GM12878 (cell line): ENCODE measurements around the gene CATSPER3. TPM values are rescaled to one million over a fixed set of nuclear protein-coding genes. Genes with fewer than 3 reads are reported as not detected.

Experiments used
- ATAC-seq: fragments of 200-7000 bp; cut with Tn5 transposase; 3 replicates; pipeline ENCODE4 v1.9.1; 2020; ENCODE audit warnings: mild to moderate bottlenecking, moderate library complexity
- BruUV-seq: library from RNA; stranded (reverse); fragments of 400-500 nt; replicated peaks from 2 replicates; lab custom pipeline; 2021; lab: Mats Ljungman, UMichigan
- CTCF ChIA-PET: fragments of 300-600 bp; sonication (Branson Sonifier 250); formaldehyde crosslinking; extraction: SDS; loops from one replicate; lab custom pipeline; 2021; ENCODE audit warnings: inconsistent platforms; lab: Yijun Ruan, JAX
- POLR2A ChIA-PET: fragments of 350-600 bp; formaldehyde crosslinking; extraction: SDS; loops from one replicate; lab custom pipeline; 2021; ENCODE audit warnings: inconsistent platforms; lab: Charles Lee
- RAD21 ChIA-PET: fragments of 300-600 bp; sonication (Branson Sonifier 250); formaldehyde crosslinking; loops from one replicate; lab custom pipeline; 2023; ENCODE audit warnings: antibody characterized with exemption; ENCODE audit not compliant: unreplicated experiment; lab: Charles Lee
- SMC1A ChIA-PET: fragments of 300-600 bp; sonication (Branson Sonifier 250); formaldehyde crosslinking; loops from one replicate; lab custom pipeline; 2023; ENCODE audit not compliant: unreplicated experiment, uncharacterized antibody; lab: Charles Lee
- DNase-seq: peaks from one replicate; pipeline ENCODE4 v3.0.0-alpha.2; 2011; ENCODE audit warnings: low read depth, low spot score
- FAIRE-seq: peaks from 3 replicates; lab custom pipeline; 2011; peaks lifted over from hg19 to GRCh38; lab: Jason Lieb, UNC
- H2AFZ ChIP-seq: 2 replicates; pipeline ENCODE4 v1.6.0; 2011; ENCODE audit warnings: low read depth, low read length, control low read depth; ENCODE audit not compliant: control insufficient read depth
- H3K27ac ChIP-seq: 2 replicates; pipeline ENCODE4 v1.5.1; 2011; ENCODE audit warnings: control low read depth; ENCODE audit not compliant: control insufficient read depth, insufficient read depth
- H3K27me3 ChIP-seq, 2 experiments: replicated peaks in 1 of 2; 2 replicates each; pipeline versions ENCODE4 v1.6.0 to v1.6.1; 2011; ENCODE audit warnings: low read length in 1 of 2; ENCODE audit not compliant: control insufficient read depth in 2 of 2, insufficient read depth in 2 of 2
- H3K36me3 ChIP-seq, 2 experiments: 2 replicates each; pipeline ENCODE4 v1.5.1; 2011; ENCODE audit warnings: low read length in 1 of 2; ENCODE audit not compliant: control insufficient read depth in 2 of 2, insufficient read depth in 2 of 2
- H3K4me1 ChIP-seq: 2 replicates; pipeline ENCODE4 v1.6.1; 2011; ENCODE audit warnings: mild to moderate bottlenecking, low read length, moderate library complexity, mixed read lengths; ENCODE audit not compliant: control insufficient read depth, insufficient read depth
- H3K4me2 ChIP-seq: 2 replicates; pipeline ENCODE4 v1.6.0; 2011; ENCODE audit warnings: control low read depth; ENCODE audit not compliant: control insufficient read depth, insufficient read depth
- H3K4me3 ChIP-seq: fragments of 200-600 bp; sonication (generic); 2 replicates; pipeline ENCODE4 v1.5.1; 2016
- H3K79me2 ChIP-seq: 2 replicates; pipeline ENCODE4 v1.6.0; 2011; ENCODE audit warnings: low read length; ENCODE audit not compliant: control insufficient read depth, insufficient read depth
- H3K9ac ChIP-seq: 2 replicates; pipeline ENCODE4 v1.8.0; 2011; ENCODE audit warnings: low read length, control low read depth, mixed read lengths; ENCODE audit not compliant: control insufficient read depth, insufficient read depth
- H3K9me3 ChIP-seq: replicated peaks from 3 replicates; pipeline ENCODE4 v1.5.1; 2011; ENCODE audit warnings: mild to moderate bottlenecking, low read length; ENCODE audit not compliant: control insufficient read depth, insufficient read depth
- H4K20me1 ChIP-seq: 2 replicates; pipeline ENCODE4 v1.6.0; 2011; ENCODE audit not compliant: control insufficient read depth, insufficient read depth
- DPF2 ChIP-seq: fragments of 450-650 bp; IDR thresholded peaks from 2 replicates; pipeline ENCODE4 v1.6.1; 2017; ENCODE audit warnings: mild to moderate bottlenecking
- ESRRA ChIP-seq: IDR thresholded peaks from 2 replicates; pipeline ENCODE4 v1.6.1; 2012; ENCODE audit warnings: mild to moderate bottlenecking, low read length, improper control_type of control experiment
- SUPT20H ChIP-seq: IDR thresholded peaks from 2 replicates; pipeline ENCODE4 v1.6.1; 2011; ENCODE audit warnings: low read depth, mild to moderate bottlenecking, low read length, moderate library complexity, borderline replicate concordance; ENCODE audit not compliant: control insufficient read depth
- TCF3 ChIP-seq: IDR thresholded peaks from 2 replicates; pipeline ENCODE4 v1.6.1; 2012; ENCODE audit warnings: low read depth, mild to moderate bottlenecking, low read length, borderline replicate concordance; ENCODE audit not compliant: insufficient read depth
- ZNF207 ChIP-seq: fragments of 450-650 bp; IDR thresholded peaks from 2 replicates; pipeline ENCODE4 v1.6.1; 2014; ENCODE audit warnings: antibody characterized with exemption, mild to moderate bottlenecking, borderline replicate concordance
- WGBS: methylation state at CpG from one replicate; pipeline ENCODE4 v1.1.6; 2016; ENCODE audit warnings: low lambda C conversion rate; ENCODE audit not compliant: insufficient replicate concordance, insufficient coverage; ENCODE audit errors: missing lambda C conversion rate; 5-methylcytosine and 5-hydroxymethylcytosine counted together
- in situ Hi-C: fragments of 300-500 bp; cut with MboI; formaldehyde crosslinking; loops from 9 replicates; pipeline ENCODE4 v1.14.3; 2018; ENCODE audit warnings: mixed read lengths
- intact Hi-C: fragments of 100-400 bp; cut with micrococcal nuclease; formaldehyde crosslinking; loops from one replicate; pipeline ENCODE4 v1.14.2; 2022; ENCODE audit not compliant: unreplicated experiment
- polyA plus RNA-seq, 11 experiments: library from polyadenylated mRNA; depleted of rRNA in 4 of 11; unstranded in 6 of 11; stranded (reverse) in 5 of 11; fragments of >200 nt; fragmentation: Nextera tagmentation in 4 of 11; fragmentation: Illumina TruSeq in 1 of 11; extraction: Ambion mirVana in 4 of 11; extraction: Trizol in 1 of 11; gene quantifications; 1 replicate in 1 of 11; 2 replicates in 10 of 11; pipeline versions ENCODE4 v1.2.1 to v1.2.3, GENCODE V29; 2011 to 2016; ENCODE audit warnings: inconsistent platforms in 2 of 11, missing spikeins in 2 of 11, low read depth in 1 of 11
- total RNA-seq, 4 experiments: library from RNA; depleted of rRNA in 3 of 4; stranded (reverse); fragments of >200 nt in 3 of 4; fragmentation: Illumina TruSeq in 1 of 4; extraction: Trizol in 1 of 4; gene quantifications; 2 replicates each; pipeline versions ENCODE4 v1.2.1 to v1.2.3, GENCODE V29; 2013 to 2021
- TF ChIP-seq, protein P1 (sequence below): fragments of 450-650 bp; IDR thresholded peaks from 2 replicates; pipeline ENCODE4 v1.6.1; 2016; ENCODE audit warnings: mild to moderate bottlenecking
- TF ChIP-seq, protein P2 (sequence below): fragments of 450-650 bp; IDR thresholded peaks from 2 replicates; pipeline ENCODE4 v1.6.1; 2014; ENCODE audit warnings: mild to moderate bottlenecking
- TF ChIP-seq, protein P3 (sequence below): fragments of 150-350 bp; IDR thresholded peaks from 2 replicates; pipeline ENCODE4 v1.6.1; 2016; ENCODE audit warnings: low read depth, low read length

CATSPER3 gene
- total and polyA plus RNA-seq, 10 of the 15 experiments (the other 5 are each of a cell fraction or from before 2014, with no cell fraction given), result 0.06 to 0.38 (median 0.13) TPM; not detected in 4

DNA sequence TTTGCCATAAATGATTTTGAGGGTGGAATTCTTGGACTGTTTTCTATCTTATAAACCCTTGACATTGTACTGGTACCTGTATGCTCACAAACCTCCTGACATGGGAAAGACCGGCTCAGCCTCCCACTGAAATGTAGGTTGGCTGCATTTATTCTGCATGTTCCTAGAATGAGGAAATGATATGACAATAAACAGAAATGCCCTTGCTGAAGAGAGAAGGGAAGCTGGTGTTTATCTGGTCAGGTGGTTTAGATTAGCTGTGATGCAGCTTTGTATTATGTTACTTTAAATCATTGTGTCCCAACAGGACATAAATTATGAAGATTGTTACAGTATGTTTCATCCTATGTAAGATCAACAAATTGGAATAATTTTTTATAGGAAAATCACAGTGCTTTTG lies 23.1 kb upstream of the CATSPER3 start:
- WGBS, result 100% methylated on average over 1 of the region's 1 CpG
- ChIA-PET POLR2A (interaction anchor here (0.6 kb wide), 1 partner anchor 641 kb away, joined by 6 read pairs; no protein-coding TSS in a partner anchor), SMC1A (no interaction called here), RAD21 (no interaction called here), CTCF (no interaction called here)
- no peak for DNase-seq
- intact Hi-C loops, result no loop called here
- in situ Hi-C loops, result no loop called here
- Histone ChIP-seq H3K27me3 (no peaks in the 10 kb centered on the region), H4K20me1 (no peaks in the 10 kb centered on the region), H3K79me2 (no peaks in the 10 kb centered on the region), H3K4me2 (no peak overlapping the region), H2AFZ (no peak overlapping the region), H3K4me3 (no peak overlapping the region), H3K27ac (no peak overlapping the region), H3K4me1 (no peaks in the 10 kb centered on the region), H3K36me3 (no peaks in the 10 kb centered on the region), H3K9me3 (no peaks in the 10 kb centered on the region), H3K9ac (no peak overlapping the region)
- no TSS peak for BruUV-seq
- FAIRE-seq, result no peak
- ATAC-seq, result no peak
- TF ChIP-seq SUPT20H, result no peak
- TF ChIP-seq ZNF207, result no peak
- TF ChIP-seq, protein P1, sequence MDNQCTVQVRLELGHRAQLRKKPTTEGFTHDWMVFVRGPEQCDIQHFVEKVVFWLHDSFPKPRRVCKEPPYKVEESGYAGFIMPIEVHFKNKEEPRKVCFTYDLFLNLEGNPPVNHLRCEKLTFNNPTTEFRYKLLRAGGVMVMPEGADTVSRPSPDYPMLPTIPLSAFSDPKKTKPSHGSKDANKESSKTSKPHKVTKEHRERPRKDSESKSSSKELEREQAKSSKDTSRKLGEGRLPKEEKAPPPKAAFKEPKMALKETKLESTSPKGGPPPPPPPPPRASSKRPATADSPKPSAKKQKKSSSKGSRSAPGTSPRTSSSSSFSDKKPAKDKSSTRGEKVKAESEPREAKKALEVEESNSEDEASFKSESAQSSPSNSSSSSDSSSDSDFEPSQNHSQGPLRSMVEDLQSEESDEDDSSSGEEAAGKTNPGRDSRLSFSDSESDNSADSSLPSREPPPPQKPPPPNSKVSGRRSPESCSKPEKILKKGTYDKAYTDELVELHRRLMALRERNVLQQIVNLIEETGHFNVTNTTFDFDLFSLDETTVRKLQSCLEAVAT, result no peak
- no peak for TF ChIP-seq TCF3
- no peak for TF ChIP-seq DPF2

DNA sequence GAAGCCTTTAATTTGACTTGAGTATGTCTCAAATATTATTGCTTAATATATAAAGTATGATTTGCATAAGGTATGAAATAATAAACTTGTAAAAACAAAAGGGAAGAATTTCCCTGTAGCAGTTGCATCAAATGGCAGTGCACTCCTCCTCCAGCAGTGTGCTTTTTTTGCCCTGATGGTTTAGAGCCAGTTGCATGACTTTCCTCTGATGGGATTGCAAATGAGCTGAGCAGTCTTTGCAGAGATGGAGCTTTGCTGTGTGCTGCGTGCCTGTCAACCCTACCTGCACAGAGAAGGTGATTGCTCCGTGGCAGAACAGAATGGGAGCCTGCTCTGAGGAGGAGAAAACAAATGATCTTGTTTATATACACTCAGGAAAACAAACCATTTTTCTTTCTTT lies 22.7 kb upstream of the CATSPER3 start:
- ATAC-seq, result no peak
- no peak overlapping the region for H2AFZ ChIP-seq
- H3K4me1 ChIP-seq, result no peaks in the 10 kb centered on the region
- intact Hi-C loops, result no loop called here
- FAIRE-seq, result no peak
- no peak for DNase-seq
- H3K9me3 ChIP-seq, result no peaks in the 10 kb centered on the region
- H3K27ac ChIP-seq, result no peak overlapping the region
- H3K36me3 ChIP-seq, result no peaks in the 10 kb centered on the region
- CTCF ChIA-PET, result no interaction called here
- H3K4me2 ChIP-seq, result no peak overlapping the region
- RAD21 ChIA-PET, result no interaction called here
- SMC1A ChIA-PET, result interaction anchor here (1.3 kb wide), 1 partner anchor 20 kb away, joined by 4 read pairs; no protein-coding TSS in a partner anchor
- H4K20me1 ChIP-seq, result no peaks in the 10 kb centered on the region
- no TSS peak for BruUV-seq
- H3K9ac ChIP-seq, result no peak overlapping the region
- H3K79me2 ChIP-seq, result no peaks in the 10 kb centered on the region
- no peaks in the 10 kb centered on the region for H3K27me3 ChIP-seq
- H3K4me3 ChIP-seq, result no peak overlapping the region
- POLR2A ChIA-PET, result interaction anchor here (0.6 kb wide), 1 partner anchor 641 kb away, joined by 6 read pairs; no protein-coding TSS in a partner anchor
- in situ Hi-C loops, result no loop called here
- 97% methylated on average over 2 of the region's 2 CpGs for WGBS
- TF ChIP-seq, protein P2, sequence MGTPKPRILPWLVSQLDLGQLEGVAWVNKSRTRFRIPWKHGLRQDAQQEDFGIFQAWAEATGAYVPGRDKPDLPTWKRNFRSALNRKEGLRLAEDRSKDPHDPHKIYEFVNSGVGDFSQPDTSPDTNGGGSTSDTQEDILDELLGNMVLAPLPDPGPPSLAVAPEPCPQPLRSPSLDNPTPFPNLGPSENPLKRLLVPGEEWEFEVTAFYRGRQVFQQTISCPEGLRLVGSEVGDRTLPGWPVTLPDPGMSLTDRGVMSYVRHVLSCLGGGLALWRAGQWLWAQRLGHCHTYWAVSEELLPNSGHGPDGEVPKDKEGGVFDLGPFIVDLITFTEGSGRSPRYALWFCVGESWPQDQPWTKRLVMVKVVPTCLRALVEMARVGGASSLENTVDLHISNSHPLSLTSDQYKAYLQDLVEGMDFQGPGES, result no peak
- TF ChIP-seq, protein P3, sequence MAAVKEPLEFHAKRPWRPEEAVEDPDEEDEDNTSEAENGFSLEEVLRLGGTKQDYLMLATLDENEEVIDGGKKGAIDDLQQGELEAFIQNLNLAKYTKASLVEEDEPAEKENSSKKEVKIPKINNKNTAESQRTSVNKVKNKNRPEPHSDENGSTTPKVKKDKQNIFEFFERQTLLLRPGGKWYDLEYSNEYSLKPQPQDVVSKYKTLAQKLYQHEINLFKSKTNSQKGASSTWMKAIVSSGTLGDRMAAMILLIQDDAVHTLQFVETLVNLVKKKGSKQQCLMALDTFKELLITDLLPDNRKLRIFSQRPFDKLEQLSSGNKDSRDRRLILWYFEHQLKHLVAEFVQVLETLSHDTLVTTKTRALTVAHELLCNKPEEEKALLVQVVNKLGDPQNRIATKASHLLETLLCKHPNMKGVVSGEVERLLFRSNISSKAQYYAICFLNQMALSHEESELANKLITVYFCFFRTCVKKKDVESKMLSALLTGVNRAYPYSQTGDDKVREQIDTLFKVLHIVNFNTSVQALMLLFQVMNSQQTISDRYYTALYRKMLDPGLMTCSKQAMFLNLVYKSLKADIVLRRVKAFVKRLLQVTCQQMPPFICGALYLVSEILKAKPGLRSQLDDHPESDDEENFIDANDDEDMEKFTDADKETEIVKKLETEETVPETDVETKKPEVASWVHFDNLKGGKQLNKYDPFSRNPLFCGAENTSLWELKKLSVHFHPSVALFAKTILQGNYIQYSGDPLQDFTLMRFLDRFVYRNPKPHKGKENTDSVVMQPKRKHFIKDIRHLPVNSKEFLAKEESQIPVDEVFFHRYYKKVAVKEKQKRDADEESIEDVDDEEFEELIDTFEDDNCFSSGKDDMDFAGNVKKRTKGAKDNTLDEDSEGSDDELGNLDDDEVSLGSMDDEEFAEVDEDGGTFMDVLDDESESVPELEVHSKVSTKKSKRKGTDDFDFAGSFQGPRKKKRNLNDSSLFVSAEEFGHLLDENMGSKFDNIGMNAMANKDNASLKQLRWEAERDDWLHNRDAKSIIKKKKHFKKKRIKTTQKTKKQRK, result no peak
- TF ChIP-seq ESRRA, result no peak
